Umbilical cord (tissue), 2 donors: ENCODE data around the gene CTSD. TPM values are rescaled to one million over a fixed set of nuclear protein-coding genes. Genes with fewer than 3 reads are reported as not detected.

ENCODE experiments used
- DNase-seq: peaks from one replicate; pipeline ENCODE4 v3.0.0-alpha.2; 2015; ENCODE audit warnings: low spot score
- total RNA-seq: library from RNA; depleted of rRNA; stranded (reverse); fragments of >200 nt; gene quantifications from one replicate; pipeline ENCODE4 v1.2.3, GENCODE V29; 2014; ENCODE audit warnings: low replicate concordance; ENCODE audit not compliant: insufficient read depth

Gene CTSD
- total RNA-seq, 1 donor from 2014 or later, result 64.8 TPM

GRCh38 chr11:1756791-1757771 is 6.6 kb downstream of the CTSD start:
- no peak for DNase-seq

DNA sequence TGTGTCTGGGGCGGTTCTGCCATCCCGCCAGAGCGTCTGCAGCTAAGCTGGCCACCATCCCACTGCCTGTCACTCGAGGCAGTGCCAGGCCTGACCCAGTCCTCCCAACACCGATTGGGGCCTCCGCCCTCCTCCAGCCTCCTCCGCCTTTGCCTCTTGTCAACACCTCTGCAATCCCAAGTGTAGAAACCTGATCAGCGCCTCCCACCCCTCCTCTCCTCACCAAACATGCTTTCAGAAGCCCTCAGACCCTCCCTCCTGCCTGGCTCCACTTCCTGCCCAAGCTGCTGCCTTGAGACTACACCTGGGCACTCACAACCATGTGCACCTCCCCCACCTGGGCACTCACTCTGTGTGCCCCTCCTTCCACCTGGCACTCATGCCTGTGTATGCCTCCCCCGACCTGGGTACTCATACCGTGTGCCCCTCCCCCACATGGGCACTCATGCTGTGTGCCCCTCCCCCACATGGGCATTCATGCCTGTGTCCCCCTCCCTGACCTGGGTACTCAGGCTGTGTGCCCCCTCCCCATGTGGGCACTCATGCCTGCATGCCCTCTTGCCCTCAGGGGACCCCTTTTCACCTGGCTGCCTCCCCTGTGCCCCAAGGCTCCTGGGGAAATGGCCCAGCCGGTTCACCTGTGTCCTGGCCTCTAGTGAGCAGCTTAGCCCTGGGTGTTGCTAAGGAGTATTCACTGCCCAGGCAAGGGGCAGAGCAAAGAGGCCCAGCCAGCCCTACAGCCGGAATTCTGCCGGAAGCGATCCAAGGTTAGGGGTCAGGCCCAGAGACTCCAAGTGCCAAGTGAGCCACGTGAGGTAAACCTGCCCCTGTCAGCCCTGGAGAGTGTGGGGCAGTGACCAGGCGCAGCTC is 7.8 kb downstream of the CTSD start:
- DNase-seq, result no peak

DNA sequence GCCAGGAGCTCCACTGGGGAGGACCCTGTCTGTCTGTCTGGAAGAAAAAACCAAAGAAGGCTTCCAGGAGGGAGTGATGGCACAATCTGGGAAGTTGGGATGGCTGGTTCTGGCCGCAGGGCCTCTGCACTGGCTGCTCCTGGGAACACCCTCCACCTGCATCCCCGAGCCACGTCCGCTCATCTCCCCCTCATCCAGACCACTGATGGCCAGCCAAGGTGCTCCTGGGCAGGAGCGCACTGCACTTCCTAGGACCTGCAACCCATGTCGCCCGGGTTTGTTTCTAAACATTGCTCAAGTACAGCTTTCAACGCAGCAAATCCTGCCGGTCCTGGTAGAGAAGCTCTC is 8.4 kb downstream of the CTSD start:
- DNase-seq, result no peak

DNA sequence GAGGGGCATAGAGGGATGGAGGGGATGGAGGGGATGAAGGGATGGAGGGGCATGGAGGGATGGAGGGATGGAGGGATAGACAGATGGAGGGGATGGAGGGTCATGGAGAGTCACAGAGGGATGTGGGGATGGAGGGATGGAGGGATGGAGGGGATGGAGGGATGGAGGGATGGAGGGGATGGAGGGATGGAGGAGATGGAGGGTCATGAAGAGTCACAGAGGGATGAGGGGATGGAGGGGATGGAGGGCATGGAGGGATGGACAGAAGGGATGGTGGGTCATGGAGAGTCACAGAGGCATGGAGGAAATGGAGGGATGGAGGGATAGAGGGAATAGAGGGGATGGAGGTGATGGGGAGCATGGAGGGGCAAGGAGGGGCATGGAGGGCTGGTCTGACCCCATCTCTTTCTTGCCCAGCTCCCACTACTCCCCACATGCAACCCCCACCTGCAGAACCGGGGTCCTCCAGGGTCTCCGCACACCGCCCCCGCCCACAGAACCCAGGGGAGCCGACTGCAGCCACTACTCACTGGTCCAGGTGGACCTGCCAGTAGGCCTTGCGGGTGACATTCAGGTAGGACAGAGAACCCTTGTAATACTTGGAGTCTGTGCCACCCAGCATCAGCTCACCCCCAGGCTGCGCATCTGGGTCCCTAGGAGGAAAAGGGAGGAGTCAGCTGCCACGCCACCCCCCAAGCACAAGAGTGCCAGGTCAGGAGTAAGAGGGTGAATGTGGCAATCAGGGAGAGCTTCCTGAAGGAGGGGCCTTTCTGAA is 9.2 kb downstream of the CTSD start:
- no peak for DNase-seq

- no peak for DNase-seq
These were observed 9.8 kb downstream of the CTSD start for GRCh38 chr11:1753929-1754305.

- DNase-seq, result no peak
These were observed 10.3 kb downstream of the CTSD start for GRCh38 chr11:1753229-1753928.

GRCh38 chr11:1752907-1753228 is 10.9 kb downstream of the CTSD start:
- no peak for DNase-seq

DNA sequence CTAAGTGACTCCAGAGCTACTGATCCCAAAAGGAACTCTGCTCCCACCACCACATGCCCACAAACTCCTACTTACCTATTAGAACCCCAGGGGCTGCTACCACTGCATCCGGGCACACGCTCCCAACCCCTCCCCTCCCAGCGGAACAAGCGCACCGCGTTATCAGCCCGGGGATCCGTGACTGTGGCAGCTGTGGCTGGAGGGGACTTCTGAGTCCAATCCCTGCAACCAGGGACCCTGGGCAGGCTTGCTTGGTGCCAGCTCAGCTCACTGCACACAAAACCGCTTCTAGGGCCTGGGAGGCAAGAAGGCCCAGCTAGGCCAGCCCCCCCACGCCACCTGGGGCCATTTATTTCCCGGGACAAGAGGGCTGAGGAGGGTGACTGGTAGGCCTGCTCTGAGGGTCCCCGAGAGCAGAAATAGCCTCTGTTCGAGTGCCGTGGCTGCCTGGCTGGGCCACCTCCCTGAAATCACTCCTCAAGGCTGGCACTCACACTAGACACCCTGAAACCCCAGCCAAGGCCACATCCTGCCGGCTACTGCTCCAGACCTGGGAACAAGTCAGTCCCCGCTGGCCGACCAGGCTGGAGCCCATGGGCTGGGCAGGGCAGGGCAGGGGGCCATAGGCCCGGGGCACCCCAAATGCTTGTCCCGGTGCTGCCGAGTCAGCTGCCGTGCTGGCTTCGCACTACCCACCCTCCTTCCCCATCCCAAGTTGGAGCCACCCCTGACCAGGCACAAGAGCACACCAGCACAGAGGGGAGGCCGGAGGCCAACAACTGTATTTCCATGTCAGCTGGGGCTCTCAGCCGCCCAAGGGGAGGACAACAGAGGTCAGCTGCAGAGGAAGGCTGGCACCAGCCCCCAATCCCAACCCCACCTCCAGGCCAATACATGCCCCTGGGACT is 11.5 kb downstream of the CTSD start:
- DNase-seq, result no peak

DNA sequence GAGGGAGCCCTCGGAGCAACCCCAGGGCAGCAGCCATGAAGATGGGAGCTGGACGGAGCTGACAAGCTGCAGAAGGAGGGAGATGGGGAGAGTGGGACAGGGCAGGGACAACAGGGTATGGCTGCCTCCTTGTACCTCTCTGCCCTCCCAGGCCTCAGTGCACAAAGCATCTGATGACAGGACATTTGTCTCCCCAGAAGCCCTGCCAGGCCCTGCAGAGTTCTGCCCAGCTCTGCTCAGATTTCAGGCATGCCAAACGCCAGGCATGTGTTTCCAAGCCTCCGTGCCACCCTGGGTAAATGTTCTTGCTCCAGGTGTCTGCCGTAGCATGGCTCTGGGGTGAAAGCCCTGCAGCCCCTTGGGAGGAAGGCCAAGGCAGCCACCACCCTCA is 12.2 kb downstream of the CTSD start:
- DNase-seq, result no peak

DNA sequence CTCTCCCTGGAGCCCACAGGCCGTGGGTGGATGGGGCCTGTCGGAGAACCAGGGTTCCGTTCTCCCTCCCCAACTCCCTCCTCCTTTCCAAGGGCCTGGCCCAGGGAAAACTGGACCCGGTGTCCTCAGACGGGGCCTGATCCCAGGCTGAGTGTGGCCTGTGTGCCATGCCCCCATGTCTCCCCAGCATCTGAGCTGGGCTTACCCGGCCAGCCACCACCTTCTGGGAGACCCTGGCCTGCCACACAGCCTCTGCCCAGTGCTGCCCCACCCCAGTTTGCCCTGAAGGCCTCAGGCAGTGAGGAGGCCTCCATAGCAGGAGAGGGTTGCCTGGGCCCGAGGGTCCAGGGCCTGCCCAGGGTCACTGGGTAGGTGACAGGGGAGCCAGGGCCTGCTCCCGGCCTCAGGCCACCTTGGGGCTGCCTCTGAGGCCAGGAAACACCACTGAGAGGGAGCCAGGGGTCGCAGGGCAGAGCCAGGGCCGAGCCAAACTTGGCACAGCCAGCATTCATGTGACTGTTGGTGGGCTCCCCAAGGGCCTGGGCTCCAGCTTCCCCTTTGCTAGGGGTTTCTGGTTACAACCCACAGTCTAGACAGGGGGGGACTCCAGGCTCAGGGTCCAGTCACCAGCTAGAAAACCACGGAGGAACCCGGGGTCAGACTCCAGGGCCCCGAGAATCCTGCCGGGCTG is 12.7 kb downstream of the CTSD start:
- DNase-seq, result no peak

GRCh38 chr11:1750481-1750839 is 13.3 kb downstream of the CTSD start, which contains the start of gene IFITM10:
TSS of gene IFITM10 (minus strand) at chr11:1750595. CDS start at chr11:1750442, 153 bp downstream.
- DNase-seq, result no peak

GRCh38 chr11:1749395-1750351 is 14.1 kb downstream of the CTSD start:
- DNase-seq, result no peak

DNA sequence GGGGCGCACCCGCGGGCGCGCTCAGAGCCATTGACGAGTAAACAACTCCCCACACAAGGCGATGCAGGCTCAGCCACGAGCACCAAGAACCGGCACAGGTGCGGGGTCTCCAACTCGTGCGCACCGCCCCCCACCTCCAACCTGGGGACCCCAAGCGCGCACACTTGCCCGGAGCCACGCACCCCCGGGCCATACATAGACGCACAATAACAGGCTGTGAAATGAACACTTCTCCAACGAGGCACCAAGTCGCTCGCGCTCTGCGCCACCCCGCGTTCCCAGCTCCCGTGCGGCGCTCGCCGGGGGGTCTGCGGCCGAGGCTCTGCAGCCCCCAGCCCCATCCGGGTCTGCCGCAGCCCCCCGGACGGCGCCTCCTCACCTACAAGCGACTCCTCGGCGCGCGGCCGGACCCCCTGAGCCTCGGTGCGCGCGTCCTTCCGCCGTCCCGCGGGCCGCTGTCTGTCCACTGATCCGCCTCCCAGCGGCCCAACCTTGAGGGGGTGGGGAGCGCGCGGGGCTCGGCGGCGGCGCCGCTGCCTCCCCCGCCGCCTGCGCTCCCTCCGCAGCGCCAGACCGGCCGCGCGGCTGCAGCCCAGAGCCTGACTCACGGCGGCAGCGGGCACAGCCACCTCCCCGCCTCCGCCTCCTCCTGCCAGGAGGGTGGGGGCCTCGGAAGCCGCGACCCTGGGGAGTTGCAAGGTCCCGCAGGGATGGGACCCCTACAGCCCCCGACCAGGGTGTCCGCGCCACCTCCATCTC is 14.9 kb downstream of the CTSD start:
- peak; percentile 35 for DNase-seq

GRCh38 chr11:1747753-1748635 is 15.7 kb downstream of the CTSD start:
- no peak for DNase-seq

DNA sequence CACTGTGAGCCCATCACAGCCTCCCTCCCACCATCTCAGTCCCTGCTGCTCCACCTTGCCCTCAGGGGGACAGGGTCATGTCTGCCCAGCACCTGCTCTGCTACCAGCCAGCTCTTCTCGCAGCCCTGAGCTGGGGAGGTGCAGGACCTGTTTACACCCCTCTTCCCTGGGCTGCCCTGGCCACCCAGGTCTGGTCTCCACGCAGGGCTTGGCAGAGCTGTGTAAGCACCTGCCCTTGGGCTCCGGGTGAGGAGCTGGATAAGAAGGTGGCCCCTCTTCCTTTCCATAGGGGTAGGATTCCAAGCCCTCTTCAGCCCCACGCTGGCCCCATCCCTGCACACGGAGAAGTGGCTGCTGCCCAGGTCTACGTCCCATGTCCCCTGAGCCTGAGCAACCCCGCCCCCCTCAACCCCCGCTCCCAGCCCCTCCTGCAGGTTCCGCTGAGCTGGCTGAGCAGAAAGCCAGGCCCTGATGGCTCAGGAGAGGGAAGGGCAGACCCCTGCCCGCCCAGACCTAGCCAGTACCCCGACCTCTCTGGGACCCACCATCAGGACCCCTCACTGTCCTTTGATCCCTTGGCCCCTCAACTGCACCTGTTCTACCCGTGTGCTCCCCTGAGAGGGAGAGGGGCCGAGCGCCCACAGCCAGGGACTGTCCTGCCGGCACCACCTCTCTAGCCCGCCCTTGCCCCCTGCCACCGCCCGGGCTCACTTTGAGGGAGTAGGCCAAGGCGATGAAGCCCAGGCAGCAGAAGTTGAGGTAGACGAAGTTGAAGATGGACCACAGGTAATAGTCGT is 16.6 kb downstream of the CTSD start:
- DNase-seq, result no peak

DNA sequence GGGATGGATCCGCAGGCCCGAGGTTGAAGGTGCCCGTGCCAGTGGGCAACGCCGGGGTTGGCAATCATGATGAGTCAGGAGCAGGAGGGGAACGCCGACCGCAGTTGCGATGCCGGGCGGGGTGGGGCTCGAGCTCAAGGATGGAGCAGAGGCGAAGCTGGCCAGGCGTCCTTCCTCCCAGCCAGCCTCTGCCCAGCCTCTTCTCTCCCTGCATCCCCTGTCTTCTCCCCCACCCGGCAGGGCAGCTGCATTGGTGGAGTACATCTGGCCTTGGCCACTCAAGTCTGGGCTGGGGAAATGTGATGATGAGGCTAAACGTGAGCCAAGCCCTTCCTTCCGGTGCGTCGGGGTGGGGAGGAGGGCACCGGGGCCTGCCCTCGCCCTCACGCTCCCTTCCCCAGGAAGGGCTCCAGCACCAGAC is 17.2 kb downstream of the CTSD start:
- no peak for DNase-seq
